HEK293T (cell line): ENCODE measurements around the gene MRPL52.

Experiments used
- ARNT ChIP-seq: fragments of 450-650 bp; IDR thresholded peaks from 2 replicates; pipeline ENCODE4 v1.6.1; 2017; ENCODE audit warnings: mild to moderate bottlenecking
- BHLHE40 ChIP-seq: fragments of 450-650 bp; IDR thresholded peaks from 2 replicates; pipeline ENCODE4 v1.6.1; 2016; ENCODE audit warnings: mild to moderate bottlenecking, moderate library complexity, borderline replicate concordance
- ELF4 ChIP-seq: fragments of 450-650 bp; IDR thresholded peaks from 2 replicates; pipeline ENCODE4 v1.6.1; 2017; ENCODE audit warnings: antibody characterized with exemption
- FOXA1 ChIP-seq: fragments of 450-650 bp; IDR thresholded peaks from 2 replicates; pipeline ENCODE4 v1.6.1; 2016; ENCODE audit warnings: mild to moderate bottlenecking
- FOXK2 ChIP-seq: fragments of 450-650 bp; IDR thresholded peaks from 2 replicates; pipeline ENCODE4 v1.6.1; 2016; ENCODE audit warnings: mild to moderate bottlenecking
- HDGF ChIP-seq: fragments of 450-650 bp; IDR thresholded peaks from 2 replicates; pipeline ENCODE4 v1.6.1; 2017; ENCODE audit warnings: antibody characterized with exemption, borderline replicate concordance
- LEF1 ChIP-seq: fragments of 450-650 bp; IDR thresholded peaks from 2 replicates; pipeline ENCODE4 v1.6.1; 2017; ENCODE audit warnings: mild to moderate bottlenecking, borderline replicate concordance
- PKNOX1 ChIP-seq: fragments of 450-650 bp; IDR thresholded peaks from 2 replicates; pipeline ENCODE4 v1.6.1; 2016
- TARDBP ChIP-seq: fragments of 450-650 bp; IDR thresholded peaks from 2 replicates; pipeline ENCODE4 v1.6.1; 2016
- ZNF384 ChIP-seq: fragments of 450-650 bp; IDR thresholded peaks from 2 replicates; pipeline ENCODE4 v1.6.1; 2016

- TF ChIP-seq HDGF (no peak), BHLHE40 (no peak), TARDBP (no peak), PKNOX1 (no peak), FOXK2 (no peak), LEF1 (no peak), ZNF384 (no peak), FOXA1 (no peak), ELF4 (no peak), ARNT (no peak)
These were observed 35.3 kb downstream of the MRPL52 start for GRCh38 chr14:22864979-22865378.
